GM19193 (cell line): ENCODE measurements around the gene PDLIM3.

Experiments
- POLR2A ChIP-seq: IDR thresholded peaks from 4 replicates; pipeline ENCODE4 v1.6.1; 2011; ENCODE audit not compliant: insufficient read depth, insufficient read length; ENCODE audit errors: extremely low read depth

Gene PDLIM3, protein sequence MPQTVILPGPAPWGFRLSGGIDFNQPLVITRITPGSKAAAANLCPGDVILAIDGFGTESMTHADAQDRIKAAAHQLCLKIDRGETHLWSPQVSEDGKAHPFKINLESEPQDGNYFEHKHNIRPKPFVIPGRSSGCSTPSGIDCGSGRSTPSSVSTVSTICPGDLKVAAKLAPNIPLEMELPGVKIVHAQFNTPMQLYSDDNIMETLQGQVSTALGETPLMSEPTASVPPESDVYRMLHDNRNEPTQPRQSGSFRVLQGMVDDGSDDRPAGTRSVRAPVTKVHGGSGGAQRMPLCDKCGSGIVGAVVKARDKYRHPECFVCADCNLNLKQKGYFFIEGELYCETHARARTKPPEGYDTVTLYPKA

DNA sequence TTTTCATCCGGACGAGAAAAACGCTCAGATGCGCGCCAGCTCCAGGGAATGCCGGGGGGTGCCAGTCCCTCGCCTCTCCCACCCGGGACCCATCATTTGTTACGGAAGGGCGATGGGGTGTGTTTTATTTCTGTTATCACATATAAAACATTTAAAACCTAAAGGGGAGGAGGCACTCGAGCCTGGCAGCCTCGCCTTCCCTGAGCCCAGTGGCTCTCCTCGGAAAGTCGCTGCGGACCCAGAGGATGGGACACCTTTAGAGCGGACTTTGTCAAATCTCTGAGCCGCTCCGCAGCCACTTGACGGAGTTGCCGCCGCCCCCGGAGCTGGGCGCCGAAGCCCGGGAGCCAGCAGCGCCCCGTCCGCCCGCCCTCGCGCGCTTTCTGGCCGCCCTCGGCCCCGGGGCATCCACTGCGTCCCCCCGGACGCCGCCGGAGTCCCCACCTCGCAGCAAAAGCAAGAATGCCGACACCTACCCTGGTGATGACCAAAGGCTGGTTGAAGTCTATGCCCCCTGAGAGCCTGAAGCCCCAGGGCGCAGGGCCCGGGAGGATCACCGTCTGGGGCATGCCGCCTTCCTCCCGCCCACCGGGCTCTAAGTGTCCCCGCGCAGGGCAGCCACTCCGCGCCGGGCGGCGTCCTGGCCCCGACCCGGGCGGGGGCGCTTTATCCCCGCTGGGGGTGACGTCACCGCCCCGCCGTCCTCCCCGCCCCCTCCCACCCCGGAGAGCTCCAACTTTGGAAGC is at the start of gene PDLIM3:
Gene PDLIM3, minus strand, starts transcription at position 642 of the 746 bp plus-strand sequence. Its CDS starts 73 bp downstream, at position 569.
- no peak for TF ChIP-seq POLR2A

- TF ChIP-seq POLR2A: no peak
Measured at GRCh38 chr4:185583813-185584212, 48.5 kb upstream of the PDLIM3 start.

DNA sequence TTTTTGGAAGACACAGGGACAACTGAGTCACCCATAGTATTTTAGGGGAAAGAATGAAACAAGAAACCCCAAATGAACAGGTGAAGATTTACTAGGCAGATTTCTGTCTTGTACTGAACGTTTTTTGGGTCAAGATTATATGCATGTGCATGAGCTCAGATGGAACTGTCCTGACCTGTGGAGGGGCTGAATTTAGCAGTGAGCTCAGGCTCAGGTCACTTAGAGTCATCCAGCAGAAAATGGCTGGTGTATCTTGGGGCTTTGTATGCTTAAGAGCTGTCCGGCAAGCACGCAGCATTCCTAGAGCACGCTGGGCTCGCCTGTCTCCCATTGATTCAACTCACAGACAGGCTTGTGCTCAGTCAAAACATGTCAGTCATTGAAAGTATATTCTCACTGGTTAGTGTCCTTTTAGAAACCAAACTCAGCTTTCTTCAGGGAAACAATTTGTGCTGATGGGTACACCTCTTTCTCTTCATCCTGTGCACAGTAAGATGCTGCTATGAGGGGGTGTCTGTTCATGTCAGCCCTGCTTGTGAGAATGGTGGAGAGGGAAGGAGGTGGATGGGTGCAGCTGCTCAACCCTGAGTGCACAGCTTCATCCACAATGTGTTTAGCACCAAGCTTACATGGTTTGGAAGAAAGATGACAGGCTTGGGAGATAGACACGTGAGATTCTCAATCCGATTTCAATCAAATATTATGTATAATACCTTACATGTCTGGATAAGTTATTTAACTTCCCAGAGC is 47.5 kb upstream of the PDLIM3 start:
- TF ChIP-seq POLR2A: no peak

GRCh38 chr4:185580699-185581098 is 45.4 kb upstream of the PDLIM3 start:
- no peak for TF ChIP-seq POLR2A

- no peak for TF ChIP-seq POLR2A
Measured at GRCh38 chr4:185578284-185578683, 43.0 kb upstream of the PDLIM3 start.

GRCh38 chr4:185576962-185577950 is 41.9 kb upstream of the PDLIM3 start:
- TF ChIP-seq POLR2A: no peak

DNA sequence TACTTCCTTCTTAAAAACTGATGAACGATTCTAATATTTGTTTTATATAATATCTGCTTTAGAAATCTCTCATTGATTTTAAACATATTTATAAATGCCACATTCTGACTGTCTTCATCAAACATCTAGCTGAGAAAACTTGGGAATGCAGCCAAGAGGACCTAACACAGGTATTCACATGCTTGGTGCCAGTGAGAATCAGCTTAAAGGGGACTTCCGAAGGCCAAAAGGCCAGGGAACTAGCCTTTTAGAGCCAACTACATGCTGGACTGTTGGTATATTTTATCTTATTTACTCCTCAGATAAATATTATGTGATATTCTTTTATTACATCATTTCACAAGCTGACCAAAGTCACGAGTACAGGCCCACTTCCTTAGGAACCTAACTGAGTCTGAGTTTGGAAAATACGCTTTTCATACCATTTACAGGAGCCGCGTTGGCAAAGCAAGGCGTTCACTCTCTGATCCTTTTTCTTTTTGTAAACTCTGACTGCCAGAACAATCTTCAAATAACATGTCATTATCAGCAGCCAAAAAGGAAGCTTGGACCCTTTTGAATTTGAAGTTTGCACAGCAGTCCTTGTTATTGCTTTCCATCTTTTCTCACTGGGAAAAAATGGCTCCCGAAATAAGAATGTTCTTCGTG is 41.1 kb upstream of the PDLIM3 start:
- no peak for TF ChIP-seq POLR2A

GRCh38 chr4:185573651-185574199 is 38.4 kb upstream of the PDLIM3 start:
- no peak for TF ChIP-seq POLR2A

- no peak for TF ChIP-seq POLR2A
Measured at GRCh38 chr4:185570727-185571126, 35.4 kb upstream of the PDLIM3 start.

DNA sequence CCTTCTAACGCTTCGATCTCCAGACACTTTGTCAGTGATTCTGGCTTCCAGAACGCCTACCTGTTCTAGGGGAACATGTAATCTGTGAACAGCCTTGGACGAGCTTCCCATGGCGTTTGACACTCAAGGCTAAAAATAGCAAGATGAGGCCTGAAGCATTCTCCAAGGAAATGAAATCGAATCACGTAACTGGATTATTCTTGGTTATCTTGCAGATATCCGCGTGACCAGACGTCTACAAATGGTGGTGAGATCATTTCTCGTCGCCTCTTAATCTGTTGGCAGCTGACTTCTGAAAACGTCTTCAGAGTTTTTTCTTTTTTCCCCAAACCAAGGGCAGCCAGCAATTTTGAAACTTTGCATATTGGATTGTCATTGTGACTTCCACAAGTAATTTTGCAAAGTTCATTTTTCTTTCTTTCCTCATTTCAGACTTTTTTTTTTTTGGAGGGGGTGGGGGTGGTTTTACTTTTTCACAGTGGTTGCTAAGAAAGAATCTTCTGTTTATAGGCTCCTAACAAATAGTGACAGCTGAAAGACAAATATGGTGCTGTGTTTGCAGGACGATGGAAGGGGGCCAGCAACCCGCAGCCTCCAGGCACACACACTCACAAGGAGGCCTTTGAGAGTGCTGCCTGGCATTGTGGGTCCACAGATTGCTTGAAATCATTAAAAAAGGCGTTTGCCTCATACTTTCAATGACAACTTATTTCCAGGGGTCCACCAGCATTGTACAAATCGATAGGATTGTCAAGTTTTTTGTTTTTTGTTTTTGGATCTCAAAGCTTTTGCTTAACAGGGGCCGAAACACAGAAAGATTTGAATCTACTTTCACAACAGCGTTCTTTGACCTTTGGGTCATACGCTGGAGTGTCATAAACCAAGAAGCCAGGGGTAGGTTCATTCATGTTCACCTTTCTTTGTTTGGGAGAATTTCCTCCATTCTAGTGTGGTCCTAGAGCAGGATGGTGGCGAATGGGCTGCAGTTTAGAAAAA is 32.4 kb upstream of the PDLIM3 start:
- no peak for TF ChIP-seq POLR2A

DNA sequence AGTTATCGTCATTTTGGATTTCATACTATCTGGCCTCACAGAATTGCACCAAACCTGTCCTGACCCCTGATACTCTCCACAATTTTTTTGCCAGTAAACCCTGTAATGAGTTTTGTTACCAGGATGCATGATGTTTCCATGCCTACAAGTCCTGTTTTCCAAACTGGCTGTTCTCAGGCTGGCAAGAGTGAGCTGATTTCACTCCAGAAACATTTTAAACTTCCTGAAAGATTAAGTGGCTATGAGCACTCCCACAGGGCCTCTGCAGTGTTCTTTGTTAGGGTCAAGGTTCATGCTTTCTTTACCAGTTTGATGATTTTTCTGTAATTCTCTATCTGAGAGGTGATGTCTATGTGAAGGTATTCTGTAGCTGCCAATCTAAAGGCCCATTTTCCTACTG is 31.7 kb upstream of the PDLIM3 start:
- no peak for TF ChIP-seq POLR2A

GRCh38 chr4:185566425-185566824 is 31.1 kb upstream of the PDLIM3 start:
- no peak for TF ChIP-seq POLR2A

DNA sequence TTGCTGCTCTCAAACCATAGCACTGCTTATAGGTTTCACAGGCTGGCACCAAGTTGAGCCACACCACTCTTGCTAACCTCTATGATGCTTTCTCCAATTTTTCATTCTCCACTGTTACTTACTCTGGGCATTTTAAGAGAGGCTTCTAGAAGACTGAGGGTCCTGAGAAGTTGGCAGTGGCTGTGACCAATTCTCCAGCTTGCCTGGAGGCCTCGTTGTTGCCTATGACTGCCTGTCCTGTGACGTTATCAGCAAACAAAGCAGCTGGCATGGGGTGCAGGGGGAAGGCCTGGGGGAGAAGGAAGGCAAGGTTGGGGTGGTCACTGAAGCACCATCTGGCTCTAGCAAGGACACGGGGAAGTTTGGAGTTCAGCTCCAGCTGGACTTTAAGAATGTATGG is 30.4 kb upstream of the PDLIM3 start:
- TF ChIP-seq POLR2A: no peak

DNA sequence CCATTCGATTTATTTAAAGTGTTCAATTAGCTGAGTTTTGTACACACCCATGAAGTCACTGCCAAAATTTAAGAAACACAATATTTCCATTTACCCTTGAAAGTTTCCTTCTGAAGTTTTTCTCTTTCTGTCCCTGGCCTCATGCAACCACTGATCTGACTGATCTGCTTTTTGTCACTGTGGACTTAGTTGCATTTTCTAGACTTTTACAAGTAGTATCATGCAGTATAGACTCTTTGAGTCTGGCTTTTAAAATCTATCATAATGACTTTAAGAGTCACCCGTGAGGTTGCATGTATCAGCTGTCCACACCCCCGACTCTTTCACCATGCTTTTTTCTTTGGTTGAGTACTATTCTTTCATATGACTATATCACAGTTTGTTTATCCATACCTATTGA is 29.0 kb upstream of the PDLIM3 start:
- TF ChIP-seq POLR2A: no peak
